Effector memory CD4-positive, alpha-beta T cell (primary cell): ENCODE results near the gene THAP4.

Experiments used
- DNase-seq, 3 donors: peaks; one replicate each; pipeline ENCODE4 v3.0.0-alpha.2; 2020
- H3K27ac ChIP-seq: 2 replicates; pipeline ENCODE4 v1.7.0; 2013; ENCODE audit warnings: mild to moderate bottlenecking, low read length, moderate library complexity; ENCODE audit not compliant: insufficient read depth, poor library complexity, severe bottlenecking
- H3K27me3 ChIP-seq: replicated peaks from 2 replicates; pipeline ENCODE4 v1.7.0; 2013; ENCODE audit warnings: mild to moderate bottlenecking, low read length; ENCODE audit not compliant: insufficient read depth, control insufficient read depth, poor library complexity, severe bottlenecking
- H3K36me3 ChIP-seq: 2 replicates; pipeline ENCODE4 v1.7.0; 2013; ENCODE audit warnings: mild to moderate bottlenecking, low read length, moderate library complexity; ENCODE audit not compliant: control insufficient read depth, insufficient read depth
- H3K4me1 ChIP-seq: 2 replicates; pipeline ENCODE4 v1.7.0; 2013; ENCODE audit warnings: low read length, mild to moderate bottlenecking; ENCODE audit not compliant: control insufficient read depth, insufficient read depth, poor library complexity, severe bottlenecking
- H3K4me3 ChIP-seq: 2 replicates; pipeline ENCODE4 v1.7.0; 2013; ENCODE audit warnings: low read length, low read depth, mild to moderate bottlenecking; ENCODE audit not compliant: insufficient read depth, poor library complexity, severe bottlenecking
- H3K9me3 ChIP-seq: 2 replicates; pipeline ENCODE4 v1.7.0; 2013; ENCODE audit warnings: mild to moderate bottlenecking, low read length, moderate library complexity; ENCODE audit not compliant: control insufficient read depth
- total RNA-seq, 3 donors: gene quantifications; one replicate each; lab custom pipeline; 2026; lab: John Stamatoyannopoulos, UW

The THAP4 gene
- 24.7 to 38.1 (median 31.2) reads per million in 3 donors for total RNA-seq

- Histone ChIP-seq H3K36me3 (peaks cover 14% of the 10 kb centered on the region), H3K4me1 (peaks cover 21% of the 10 kb centered on the region), H3K9me3 (no peaks in the 10 kb centered on the region), H3K27ac (peak within 1 kb of the TSS; percentile 96), H3K4me3 (peak within 1 kb of the TSS; percentile 100), H3K27me3 (no peaks in the 10 kb centered on the region)
- peak; percentile 55 to 65 (median 60) for DNase-seq
Measured at GRCh38 chr2:241637018-241637794, at the start of gene THAP4, which contains the start of gene ATG4B. Gene THAP4, minus strand, starts transcription at chr2:241637158. Its CDS starts 141 bp downstream, at chr2:241637017. Gene ATG4B, plus strand, starts transcription at chr2:241637693. Its CDS starts 22 bp downstream, at chr2:241637715.

- H3K36me3 ChIP-seq: peaks cover 16% of the 10 kb centered on the region
- H3K9me3 ChIP-seq: no peaks in the 10 kb centered on the region
- H3K4me1 ChIP-seq: peaks cover 16% of the 10 kb centered on the region
- H3K27ac ChIP-seq: peak overlapping the region; percentile 61
- peak overlapping the region; percentile 92 for H3K4me3 ChIP-seq
- H3K27me3 ChIP-seq: no peaks in the 10 kb centered on the region
- no peak for DNase-seq
Measured at GRCh38 chr2:241686324-241686649, 49.3 kb upstream of the THAP4 start.

- Histone ChIP-seq H3K4me1 (peaks cover 2% of the 10 kb centered on the region), H3K4me3 (no peak overlapping the region), H3K27ac (no peak overlapping the region), H3K36me3 (peaks cover 25% of the 10 kb centered on the region), H3K9me3 (no peaks in the 10 kb centered on the region), H3K27me3 (no peaks in the 10 kb centered on the region)
- no peak for DNase-seq
Measured at GRCh38 chr2:241680827-241681599, 44.1 kb upstream of the THAP4 start.

GRCh38 chr2:241680044-241680443 lies 43.1 kb upstream of the THAP4 start:
- Histone ChIP-seq H3K36me3 (peaks cover 27% of the 10 kb centered on the region), H3K27me3 (no peaks in the 10 kb centered on the region), H3K27ac (no peak overlapping the region), H3K4me3 (no peak overlapping the region), H3K9me3 (no peaks in the 10 kb centered on the region), H3K4me1 (no peaks in the 10 kb centered on the region)
- DNase-seq: no peak

GRCh38 chr2:241678784-241679540 lies 42.0 kb upstream of the THAP4 start:
- no peak for DNase-seq
- no peak overlapping the region for H3K4me3 ChIP-seq
- H3K36me3 ChIP-seq: peaks cover 27% of the 10 kb centered on the region
- H3K9me3 ChIP-seq: no peaks in the 10 kb centered on the region
- no peak overlapping the region for H3K27ac ChIP-seq
- H3K4me1 ChIP-seq: no peaks in the 10 kb centered on the region
- no peaks in the 10 kb centered on the region for H3K27me3 ChIP-seq

- Histone ChIP-seq H3K27me3 (no peaks in the 10 kb centered on the region), H3K36me3 (peaks cover 27% of the 10 kb centered on the region), H3K4me1 (no peaks in the 10 kb centered on the region), H3K9me3 (no peaks in the 10 kb centered on the region), H3K27ac (no peak overlapping the region), H3K4me3 (no peak overlapping the region)
- DNase-seq: no peak
Measured at GRCh38 chr2:241678307-241678706, 41.3 kb upstream of the THAP4 start.

- Histone ChIP-seq H3K9me3 (no peaks in the 10 kb centered on the region), H3K27ac (no peak overlapping the region), H3K36me3 (peaks cover 27% of the 10 kb centered on the region), H3K27me3 (no peaks in the 10 kb centered on the region), H3K4me3 (no peak overlapping the region), H3K4me1 (no peaks in the 10 kb centered on the region)
- no peak for DNase-seq
Measured at GRCh38 chr2:241677392-241677791, 40.4 kb upstream of the THAP4 start.

GRCh38 chr2:241676665-241677064 lies 39.7 kb upstream of the THAP4 start:
- peaks cover 27% of the 10 kb centered on the region for H3K36me3 ChIP-seq
- H3K27me3 ChIP-seq: no peaks in the 10 kb centered on the region
- DNase-seq: no peak
- H3K4me1 ChIP-seq: no peaks in the 10 kb centered on the region
- no peaks in the 10 kb centered on the region for H3K9me3 ChIP-seq
- no peak overlapping the region for H3K27ac ChIP-seq
- no peak overlapping the region for H3K4me3 ChIP-seq

GRCh38 chr2:241675885-241676284 lies 38.9 kb upstream of the THAP4 start:
- Histone ChIP-seq H3K27me3 (no peaks in the 10 kb centered on the region), H3K4me1 (no peaks in the 10 kb centered on the region), H3K36me3 (peaks cover 27% of the 10 kb centered on the region), H3K9me3 (no peaks in the 10 kb centered on the region), H3K4me3 (no peak overlapping the region), H3K27ac (no peak overlapping the region)
- DNase-seq: no peak
